Measurements from ENCODE around the gene BMP6. TPM values are rescaled to one million over a fixed set of nuclear protein-coding genes. Genes with fewer than 3 reads are reported as not detected.

Gene BMP6
- total and polyA plus RNA-seq, 2 of the 4 experiments (the other 2 are of a cell fraction) = 0.18 to 0.19 TPM

DNA sequence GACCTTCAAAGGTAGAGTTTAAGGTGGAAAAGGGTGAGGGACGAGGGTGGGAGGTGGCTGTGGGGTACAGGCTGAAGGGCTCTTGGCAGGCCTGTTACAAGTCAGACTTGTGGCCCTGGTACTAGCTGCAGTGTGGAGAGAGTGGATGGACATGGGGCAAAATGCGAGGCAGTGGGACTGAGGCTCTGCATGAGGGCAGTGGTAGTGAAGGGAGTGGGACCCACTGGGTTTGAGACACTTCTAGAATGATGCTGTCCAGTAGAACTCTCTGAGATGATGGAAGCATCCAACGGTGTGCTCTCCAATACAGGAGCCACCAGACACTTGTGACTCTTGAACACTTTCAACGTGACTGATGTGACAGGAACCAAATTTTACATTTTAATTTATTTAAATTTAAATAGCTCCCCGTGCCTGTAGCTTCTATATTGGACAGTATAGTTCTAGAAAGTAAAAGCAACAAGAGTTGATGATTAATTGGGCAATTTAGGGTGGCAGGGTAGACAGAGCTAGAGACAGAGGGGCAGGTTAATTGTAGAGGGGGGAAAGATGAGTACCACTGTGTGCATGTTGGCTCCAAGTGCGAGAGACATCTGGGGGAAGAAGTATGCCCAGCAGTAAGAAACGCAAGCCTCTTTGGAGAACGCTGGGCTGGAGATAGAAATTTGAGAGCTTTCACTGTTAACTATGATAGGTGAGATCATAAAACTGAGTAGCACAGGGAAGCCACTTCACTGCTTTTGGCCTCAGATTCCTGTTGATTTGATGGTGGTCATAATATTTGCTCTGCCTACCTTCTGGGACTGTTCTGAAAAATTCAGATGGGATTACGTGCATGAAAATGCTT, 107.2 kb downstream of the BMP6 start:
- H2BK20ac ChIP-seq (ENCODE audit: low read depth, low read length) = no peak overlapping the region
- no peak overlapping the region for H3K14ac ChIP-seq (replicated peaks; ENCODE audit: low read depth, low read length)
- H3K9me1 ChIP-seq (ENCODE audit: insufficient read depth, low read length) = no peaks in the 10 kb centered on the region
- no peak overlapping the region for H3K23ac ChIP-seq (ENCODE audit: low read depth, low read length)
- no peaks in the 10 kb centered on the region for H3K79me1 ChIP-seq (ENCODE audit: low read depth in 1 of 2, low read length in 2 of 2)
- no peak overlapping the region for H3K4me3 ChIP-seq (ENCODE audit: insufficient read depth, low read depth, low read length)
- no peak overlapping the region for H2AK9ac ChIP-seq (replicated peaks; ENCODE audit: low read depth, low read length, poor library complexity)
- POLR2A ChIA-PET (ENCODE audit: unreplicated experiment) = interaction anchor here (0.6 kb wide), 1 partner anchor 115 kb away, joined by 3 read pairs; no protein-coding TSS in a partner anchor
- no peaks in the 10 kb centered on the region for H4K20me1 ChIP-seq (ENCODE audit: insufficient read depth, low read length)
- no peak overlapping the region for H2BK15ac ChIP-seq (ENCODE audit: low read depth, low read length)
- H2BK5ac ChIP-seq (ENCODE audit: low read depth, low read length, poor library complexity, severe bottlenecking) = no peak overlapping the region
- H3K9me3 ChIP-seq (ENCODE audit: control insufficient read depth, insufficient read depth, low read length) = no peaks in the 10 kb centered on the region
- 43% methylated on average over 4 of the region's 9 CpGs; no CpG with 5 or more reads in 1 of the 2 experiments for WGBS, 2 experiments (ENCODE audit: extremely low coverage in 2 of 2, insufficient read length in 1 of 2)
- no peak overlapping the region for H2BK120ac ChIP-seq (ENCODE audit: low read depth, low read length)
- H3K18ac ChIP-seq (ENCODE audit: low read depth, low read length) = peak overlapping the region; percentile 30; the same call in 1 of the 2 replicates
- no peak overlapping the region for H3K4ac ChIP-seq (ENCODE audit: low read depth, low read length)
- TF ChIP-seq, protein P1, sequence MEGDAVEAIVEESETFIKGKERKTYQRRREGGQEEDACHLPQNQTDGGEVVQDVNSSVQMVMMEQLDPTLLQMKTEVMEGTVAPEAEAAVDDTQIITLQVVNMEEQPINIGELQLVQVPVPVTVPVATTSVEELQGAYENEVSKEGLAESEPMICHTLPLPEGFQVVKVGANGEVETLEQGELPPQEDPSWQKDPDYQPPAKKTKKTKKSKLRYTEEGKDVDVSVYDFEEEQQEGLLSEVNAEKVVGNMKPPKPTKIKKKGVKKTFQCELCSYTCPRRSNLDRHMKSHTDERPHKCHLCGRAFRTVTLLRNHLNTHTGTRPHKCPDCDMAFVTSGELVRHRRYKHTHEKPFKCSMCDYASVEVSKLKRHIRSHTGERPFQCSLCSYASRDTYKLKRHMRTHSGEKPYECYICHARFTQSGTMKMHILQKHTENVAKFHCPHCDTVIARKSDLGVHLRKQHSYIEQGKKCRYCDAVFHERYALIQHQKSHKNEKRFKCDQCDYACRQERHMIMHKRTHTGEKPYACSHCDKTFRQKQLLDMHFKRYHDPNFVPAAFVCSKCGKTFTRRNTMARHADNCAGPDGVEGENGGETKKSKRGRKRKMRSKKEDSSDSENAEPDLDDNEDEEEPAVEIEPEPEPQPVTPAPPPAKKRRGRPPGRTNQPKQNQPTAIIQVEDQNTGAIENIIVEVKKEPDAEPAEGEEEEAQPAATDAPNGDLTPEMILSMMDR (conservative IDR thresholded peaks at IDR 0.05; ENCODE audit: low read depth, low read length) = no peak
- TF ChIP-seq MAZ (IDR thresholded peaks at IDR 0.05; ENCODE audit: borderline replicate concordance, low read depth, low read length) (no peak), POLR2A (IDR thresholded peaks at IDR 0.05; ENCODE audit: low read depth, low read length) (no peak), BHLHE40 (IDR thresholded peaks at IDR 0.05; ENCODE audit: low read depth, low read length) (no peak), NFE2L2 (IDR thresholded peaks at IDR 0.05; ENCODE audit: low read depth, low read length) (no peak), FOS (IDR thresholded peaks at IDR 0.05; ENCODE audit: low read depth, low read length) (no peak), RFX5 (IDR thresholded peaks at IDR 0.05; ENCODE audit: low read depth, low read length) (no peak), RAD21 (IDR thresholded peaks at IDR 0.05; ENCODE audit: low read length) (no peak), MAFK (IDR thresholded peaks at IDR 0.05; ENCODE audit: low read depth, low read length) (no peak), USF2 (IDR thresholded peaks at IDR 0.05; ENCODE audit: low read depth, low read length) (no peak), SMC3 (IDR thresholded peaks at IDR 0.05; ENCODE audit: low read depth, low read length) (no peak), CHD1 (IDR thresholded peaks at IDR 0.05; ENCODE audit: low read depth, low read length) (no peak), MXI1 (IDR thresholded peaks at IDR 0.05; ENCODE audit: borderline replicate concordance, low read depth, low read length) (no peak)
- H4K91ac ChIP-seq (ENCODE audit: insufficient read depth, low read depth, low read length) = no peak overlapping the region; the same call in 1 of the 2 replicates
- no peak overlapping the region for H3K9ac ChIP-seq (ENCODE audit: low read depth, low read length)
- no peak; the same call in 1 of the 2 replicates for ATAC-seq (ENCODE audit: low read depth)
- no peak for DNase-seq
- H3K27me3 ChIP-seq (ENCODE audit: control insufficient read depth, insufficient read depth, low read length) = 0 out of 2 replicates have a peak, but pooled peaks cover 2% of the 10 kb centered on the region
- no peak overlapping the region for H3K56ac ChIP-seq (ENCODE audit: extremely low read depth, insufficient read depth, low read length)
- no peaks in the 10 kb centered on the region for H3K36me3 ChIP-seq (ENCODE audit: control insufficient read depth, insufficient read depth, low read length)
- peak overlapping the region; percentile 27; the same call in 1 of the 2 replicates for H2AK5ac ChIP-seq (ENCODE audit: low read depth, low read length)
- H3K27ac ChIP-seq (ENCODE audit: insufficient read depth, low read length) = peak overlapping the region; percentile 76; the same call in 1 of the 2 replicates
- no TSS peak for BruUV-seq (replicated peaks)
- dilution Hi-C loops (cut with HindIII; ENCODE audit: low sequenced_read_pairs, unreplicated experiment) = no loop called here
- CTCF ChIA-PET = interaction anchor here (1.8 kb wide), 1 partner anchor 110 kb away, joined by 5 read pairs; no protein-coding TSS in a partner anchor
- intact Hi-C loops (cut with micrococcal nuclease) = no loop called here
- H2AFZ ChIP-seq (replicated peaks; ENCODE audit: low read length, poor library complexity) = no peak overlapping the region
- peak overlapping the region; percentile 41; the same call in 1 of the 2 replicates for H3K4me2 ChIP-seq (ENCODE audit: low read depth, low read length)
- H4K5ac ChIP-seq (ENCODE audit: low read depth, low read length) = peak overlapping the region; percentile 6; the same call in 1 of the 2 replicates
- in situ Hi-C loops (cut with MboI; ENCODE audit: low sequenced_read_pairs) = no loop called here
- no peak overlapping the region for H4K8ac ChIP-seq (ENCODE audit: low read depth in 2 of 2, low read length in 2 of 2)
- H3K4me1 ChIP-seq (ENCODE audit: control insufficient read depth, insufficient read depth, low read length) = peaks cover 7% of the 10 kb centered on the region; the same call in 1 of the 2 replicates
